Choroid plexus epithelial cell (primary cell): ENCODE measurements around the gene OR8J1.

ENCODE experiments used
- DNase-seq: peaks from one replicate; pipeline ENCODE4 v3.0.0-alpha.2; 2010; ENCODE audit warnings: low read depth
- H3K4me3 ChIP-seq: 2 replicates; pipeline ENCODE4 v1.5.1; 2011; ENCODE audit warnings: low read depth, mild to moderate bottlenecking, control low read depth, low read length, moderate library complexity
- TF ChIP-seq, protein P1 (sequence below): conservative IDR thresholded peaks from 2 replicates; pipeline ENCODE4 v1.5.1; 2011; ENCODE audit warnings: low read depth, mild to moderate bottlenecking, control low read depth, inconsistent platforms, low read length, moderate library complexity

Gene OR8J1, protein sequence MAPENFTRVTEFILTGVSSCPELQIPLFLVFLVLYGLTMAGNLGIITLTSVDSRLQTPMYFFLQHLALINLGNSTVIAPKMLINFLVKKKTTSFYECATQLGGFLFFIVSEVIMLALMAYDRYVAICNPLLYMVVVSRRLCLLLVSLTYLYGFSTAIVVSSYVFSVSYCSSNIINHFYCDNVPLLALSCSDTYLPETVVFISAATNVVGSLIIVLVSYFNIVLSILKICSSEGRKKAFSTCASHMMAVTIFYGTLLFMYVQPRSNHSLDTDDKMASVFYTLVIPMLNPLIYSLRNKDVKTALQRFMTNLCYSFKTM

DNA sequence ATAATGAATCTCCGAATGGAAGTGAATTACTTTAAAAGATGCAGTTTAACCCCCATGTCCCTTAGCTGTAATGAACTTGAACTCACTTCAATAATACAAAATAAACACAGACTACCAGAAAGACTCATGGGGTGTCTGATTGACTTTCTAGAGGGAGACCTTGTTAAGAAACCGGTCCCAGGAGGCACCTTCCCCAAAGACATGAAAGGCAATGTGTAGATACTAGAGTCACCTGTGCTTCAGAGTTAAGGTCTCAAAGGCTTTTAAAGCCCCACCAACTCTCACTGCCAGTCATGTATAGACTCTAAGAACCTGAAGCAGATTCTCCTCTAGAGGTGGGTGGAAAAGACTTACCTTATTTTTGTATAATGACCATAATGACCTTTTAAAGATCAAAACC, at the start of gene OR8J1:
TSS of gene OR8J1 (plus strand) at position 301 of the 400 bp plus-strand sequence. CDS start 5,956 bp downstream, outside the sequence.
- H3K4me3 ChIP-seq: no peak within 1 kb of the TSS
- DNase-seq: no peak
- TF ChIP-seq, protein P1, sequence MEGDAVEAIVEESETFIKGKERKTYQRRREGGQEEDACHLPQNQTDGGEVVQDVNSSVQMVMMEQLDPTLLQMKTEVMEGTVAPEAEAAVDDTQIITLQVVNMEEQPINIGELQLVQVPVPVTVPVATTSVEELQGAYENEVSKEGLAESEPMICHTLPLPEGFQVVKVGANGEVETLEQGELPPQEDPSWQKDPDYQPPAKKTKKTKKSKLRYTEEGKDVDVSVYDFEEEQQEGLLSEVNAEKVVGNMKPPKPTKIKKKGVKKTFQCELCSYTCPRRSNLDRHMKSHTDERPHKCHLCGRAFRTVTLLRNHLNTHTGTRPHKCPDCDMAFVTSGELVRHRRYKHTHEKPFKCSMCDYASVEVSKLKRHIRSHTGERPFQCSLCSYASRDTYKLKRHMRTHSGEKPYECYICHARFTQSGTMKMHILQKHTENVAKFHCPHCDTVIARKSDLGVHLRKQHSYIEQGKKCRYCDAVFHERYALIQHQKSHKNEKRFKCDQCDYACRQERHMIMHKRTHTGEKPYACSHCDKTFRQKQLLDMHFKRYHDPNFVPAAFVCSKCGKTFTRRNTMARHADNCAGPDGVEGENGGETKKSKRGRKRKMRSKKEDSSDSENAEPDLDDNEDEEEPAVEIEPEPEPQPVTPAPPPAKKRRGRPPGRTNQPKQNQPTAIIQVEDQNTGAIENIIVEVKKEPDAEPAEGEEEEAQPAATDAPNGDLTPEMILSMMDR: no peak

DNA sequence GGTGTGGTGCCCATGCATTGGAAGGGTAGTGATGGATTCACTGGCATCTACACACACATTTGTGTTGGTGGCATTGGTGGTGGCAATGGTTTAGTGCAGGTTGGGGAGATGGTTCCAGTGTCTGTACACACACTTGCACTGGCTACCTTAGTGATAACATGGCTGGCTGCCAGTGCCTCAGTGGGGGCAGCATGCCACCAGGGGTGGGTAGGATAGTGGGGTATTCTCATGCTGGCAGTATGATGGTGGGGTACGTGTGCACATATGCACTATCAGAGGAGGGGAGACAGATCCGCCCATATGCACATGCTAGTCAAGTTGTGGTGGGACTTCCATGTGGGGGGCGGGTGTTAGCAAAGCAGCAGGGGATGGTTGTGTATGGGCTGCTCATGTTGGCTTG, 46.3 kb upstream of the OR8J1 start:
- no peak overlapping the region for H3K4me3 ChIP-seq
- no peak for DNase-seq
- TF ChIP-seq, protein P1: no peak

DNA sequence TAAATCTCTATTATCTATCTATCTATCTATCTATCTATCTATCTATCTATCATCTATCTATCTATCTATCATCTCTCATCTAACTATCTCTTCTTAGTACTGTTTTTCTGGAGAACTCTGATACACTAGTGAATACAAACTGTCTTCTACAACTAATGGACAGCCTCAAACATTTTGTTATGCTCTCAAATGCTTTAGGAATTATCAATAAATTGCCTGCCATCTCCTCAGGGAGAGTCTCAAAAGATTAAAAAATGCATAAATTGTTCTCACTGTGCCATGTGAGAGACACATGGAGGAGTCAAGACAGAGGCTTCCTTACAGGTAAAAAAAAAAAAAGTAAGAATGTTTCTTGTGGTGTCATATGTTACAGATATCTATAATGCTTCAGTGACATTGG, 39.2 kb upstream of the OR8J1 start, which contains the start of gene OR8K3:
TSS of gene OR8K3 (plus strand) at position 301 of the 400 bp plus-strand sequence. CDS start 3,163 bp downstream, outside the sequence.
- no peak for DNase-seq
- no peak within 1 kb of the TSS for H3K4me3 ChIP-seq
- TF ChIP-seq, protein P1: no peak

DNA sequence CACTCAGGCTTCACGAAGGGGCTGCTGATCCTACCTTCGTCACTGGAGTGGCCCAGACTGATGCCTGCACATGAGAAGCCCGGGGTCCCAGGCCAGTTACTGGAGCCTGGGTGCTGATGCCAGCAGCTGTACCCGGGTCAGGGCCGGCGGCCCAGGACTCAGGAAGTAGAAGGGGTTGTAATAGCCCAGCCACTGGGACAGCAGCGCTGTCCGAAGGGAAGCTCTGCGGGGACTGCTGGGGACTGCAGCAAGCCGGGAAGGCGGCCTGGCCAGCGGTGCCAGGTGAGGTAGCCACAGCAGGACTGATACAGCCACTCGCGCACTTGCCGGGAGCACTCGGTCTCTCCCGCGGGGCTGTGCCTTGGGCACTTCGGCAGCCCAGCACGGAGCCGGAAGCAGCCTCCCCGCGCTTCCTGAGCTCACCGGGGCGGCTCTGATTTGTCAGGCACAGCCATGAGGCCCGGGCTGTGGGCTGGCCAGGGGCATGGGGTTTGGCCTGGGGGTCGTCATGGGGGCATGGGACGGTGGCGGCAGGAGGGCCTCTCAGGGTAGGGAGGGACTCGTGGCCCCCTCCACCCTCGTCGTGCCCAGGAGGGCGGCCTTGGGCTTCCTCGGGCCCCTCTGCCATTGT, 22.1 kb upstream of the OR8J1 start:
- DNase-seq: no peak
- TF ChIP-seq, protein P1: no peak
- no peak overlapping the region for H3K4me3 ChIP-seq

DNA sequence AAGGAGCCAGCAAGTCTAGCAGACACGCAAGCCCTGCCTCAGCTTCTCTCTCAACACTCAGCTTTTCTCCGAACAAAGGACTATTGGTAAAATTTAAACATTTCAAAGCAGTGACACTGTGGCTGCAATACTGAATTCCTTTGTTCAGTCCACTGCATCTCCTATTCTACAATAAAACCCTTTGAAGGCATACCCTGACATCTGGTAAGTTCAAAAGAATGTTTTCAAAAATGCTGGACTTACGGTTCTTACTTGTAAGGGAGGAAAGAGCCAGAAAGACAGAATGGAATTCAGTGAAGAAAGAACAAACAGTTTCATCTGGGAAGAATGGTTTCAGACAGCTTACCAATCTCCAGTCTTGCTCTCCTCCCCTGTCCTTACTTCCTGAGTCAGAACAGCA, 20.9 kb upstream of the OR8J1 start:
- no peak for DNase-seq
- TF ChIP-seq, protein P1: no peak
- no peak overlapping the region for H3K4me3 ChIP-seq

DNA sequence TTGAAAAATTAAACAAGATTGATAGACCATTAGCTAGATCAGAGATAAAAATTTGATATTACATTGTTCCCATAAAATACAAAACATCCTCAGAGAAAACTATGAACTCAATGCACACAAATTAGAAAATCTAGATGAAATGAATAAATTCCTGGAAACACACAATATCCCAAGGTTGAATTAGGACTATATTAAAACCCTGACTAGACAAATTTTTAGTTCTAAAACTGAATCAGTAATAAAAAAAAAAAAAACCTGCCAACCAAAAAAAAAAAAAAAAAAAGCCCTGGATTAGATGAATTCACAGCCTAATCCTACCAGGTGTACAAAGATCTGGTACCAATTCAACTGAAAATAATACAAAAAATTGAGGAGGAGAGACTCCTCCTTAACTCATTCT, 13.8 kb upstream of the OR8J1 start:
- no peak overlapping the region for H3K4me3 ChIP-seq
- DNase-seq: no peak
- TF ChIP-seq, protein P1: no peak
